HG02759 (cell line): Measurements from ENCODE around the gene CCDC171.

Experiments
- ATAC-seq: cut with Tn5 transposase; IDR thresholded peaks from one replicate; pipeline ENCODE4 v1.9.1; 2021; ENCODE audit warnings: mild to moderate bottlenecking, moderate library complexity; ENCODE audit not compliant: unreplicated experiment

The CCDC171 gene

GRCh38 chr9:15975101-15975778, 422.4 kb downstream of the CCDC171 start:
- no peak for ATAC-seq

- ATAC-seq: no peak
These were observed 424.6 kb downstream of the CCDC171 start for GRCh38 chr9:15977438-15977837.

- ATAC-seq: no peak
These were observed 429.3 kb downstream of the CCDC171 start for GRCh38 chr9:15982182-15982581.

- no peak for ATAC-seq
These were observed 446.8 kb downstream of the CCDC171 start for GRCh38 chr9:15999422-16000339.

GRCh38 chr9:16000811-16001210, 448.0 kb downstream of the CCDC171 start:
- no peak for ATAC-seq

- ATAC-seq: no peak
These were observed 449.0 kb downstream of the CCDC171 start for GRCh38 chr9:16001856-16002255.

- ATAC-seq: no peak
These were observed 450.0 kb downstream of the CCDC171 start for GRCh38 chr9:16002816-16003215.

- ATAC-seq: no peak
These were observed 450.9 kb downstream of the CCDC171 start for GRCh38 chr9:16003785-16004184.

GRCh38 chr9:16004613-16005012, 451.8 kb downstream of the CCDC171 start:
- ATAC-seq: no peak

GRCh38 chr9:16010221-16010620, 457.4 kb downstream of the CCDC171 start:
- no peak for ATAC-seq

GRCh38 chr9:16012621-16013020, 459.8 kb downstream of the CCDC171 start:
- no peak for ATAC-seq

GRCh38 chr9:16013366-16013765, 460.5 kb downstream of the CCDC171 start:
- ATAC-seq: no peak

GRCh38 chr9:16013826-16014225, 461.0 kb downstream of the CCDC171 start:
- ATAC-seq: no peak

GRCh38 chr9:16022228-16022627, 469.4 kb downstream of the CCDC171 start:
- no peak for ATAC-seq

- no peak for ATAC-seq
These were observed 470.6 kb downstream of the CCDC171 start for GRCh38 chr9:16023446-16023845.
